GDM1 (cell line): ENCODE results near the gene SLC12A3.

Experiments used
- DNase-seq: peaks from one replicate; lab custom pipeline; 2025; lab: John Stamatoyannopoulos, UW

Gene SLC12A3

GRCh38 chr16:56889206-56889605 lies 24.2 kb downstream of the SLC12A3 start:
- no peak for DNase-seq

GRCh38 chr16:56891685-56892084 lies 26.7 kb downstream of the SLC12A3 start:
- no peak for DNase-seq

DNA sequence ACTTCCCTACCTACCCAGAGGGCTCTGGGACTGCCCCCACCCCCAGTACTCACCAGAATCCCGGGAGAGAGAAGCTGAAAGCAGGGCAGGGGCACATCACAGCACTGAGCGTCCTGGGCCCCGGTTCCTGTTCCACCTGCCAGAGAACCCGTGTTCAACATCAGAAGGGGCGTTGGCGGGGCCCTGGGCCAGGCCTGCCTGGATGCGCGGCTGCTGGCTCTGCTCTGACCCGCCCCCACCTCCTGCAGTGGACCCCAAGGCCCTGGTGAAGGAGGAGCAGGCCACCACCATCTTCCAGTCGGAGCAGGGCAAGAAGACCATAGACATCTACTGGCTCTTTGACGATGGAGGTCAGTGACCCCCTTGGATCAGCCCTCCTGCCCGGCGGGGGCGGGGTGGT lies 27.7 kb downstream of the SLC12A3 start:
- no peak for DNase-seq

- DNase-seq, result no peak
Measured at GRCh38 chr16:56894331-56894917, 29.4 kb downstream of the SLC12A3 start.

DNA sequence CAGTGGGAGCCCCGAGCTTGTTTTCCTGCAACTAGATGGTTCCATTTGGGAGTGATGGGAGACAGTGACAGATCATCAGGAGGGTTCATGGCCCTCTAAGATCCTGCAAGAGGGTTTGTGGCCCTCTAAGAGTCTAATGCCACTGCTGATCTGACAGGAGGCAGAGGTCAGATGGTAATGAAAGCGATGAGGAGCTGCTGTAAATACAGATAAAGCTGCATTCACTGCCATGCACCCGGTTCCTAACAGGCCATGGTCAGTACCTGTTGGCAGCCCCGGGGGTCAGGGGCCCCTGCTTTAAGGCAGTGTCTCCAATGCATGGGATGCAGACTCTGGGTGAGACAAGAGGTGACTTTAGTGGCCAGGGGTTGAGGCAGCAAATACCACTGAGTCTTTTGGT lies 30.8 kb downstream of the SLC12A3 start:
- DNase-seq, result no peak

- DNase-seq, result no peak
Measured at GRCh38 chr16:56896244-56896643, 31.2 kb downstream of the SLC12A3 start.

DNA sequence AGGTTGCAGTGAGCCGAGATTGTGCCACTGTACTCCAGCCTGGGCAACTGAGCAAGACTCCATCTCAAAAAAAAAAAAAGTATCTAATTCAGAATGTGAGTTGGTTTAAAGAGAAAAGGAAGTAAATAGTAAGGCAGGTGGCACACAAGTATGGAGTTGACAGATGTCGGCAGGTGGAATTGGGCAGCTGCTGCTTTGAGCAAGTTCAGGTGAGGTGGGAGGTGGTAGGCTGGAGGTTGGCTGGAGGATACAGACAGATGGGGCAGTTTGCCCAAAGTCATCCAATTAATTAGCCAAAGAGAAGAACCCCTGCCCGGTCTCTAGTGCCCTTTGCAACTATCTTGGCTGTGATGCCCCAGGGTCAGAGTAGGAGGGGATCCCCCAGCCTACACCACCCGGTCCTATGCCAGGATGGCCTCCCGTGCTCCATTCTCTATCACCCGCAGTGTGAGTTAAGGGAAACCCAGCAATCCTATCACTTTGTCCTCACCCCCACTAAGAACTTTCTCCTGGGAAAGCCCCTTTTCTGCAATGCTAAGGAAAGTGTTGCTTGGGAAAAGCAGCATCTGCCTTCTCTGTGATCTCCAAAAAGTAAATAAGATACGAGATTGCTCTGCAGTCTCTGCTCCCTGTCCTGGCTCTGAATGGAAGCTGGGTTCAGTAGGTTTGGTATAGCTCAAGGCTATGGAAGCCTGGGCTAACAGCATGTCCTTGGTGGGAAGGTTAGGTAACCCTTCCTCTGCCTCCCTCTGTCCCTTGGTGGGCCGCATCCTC lies 32.2 kb downstream of the SLC12A3 start:
- no peak for DNase-seq

GRCh38 chr16:56898847-56899246 lies 33.8 kb downstream of the SLC12A3 start:
- DNase-seq, result no peak

- DNase-seq, result no peak
Measured at GRCh38 chr16:56903866-56904265, 38.9 kb downstream of the SLC12A3 start.

- no peak for DNase-seq
Measured at GRCh38 chr16:56907401-56907800, 42.4 kb downstream of the SLC12A3 start.

- DNase-seq, result no peak
Measured at GRCh38 chr16:56909527-56909979, 44.5 kb downstream of the SLC12A3 start.

DNA sequence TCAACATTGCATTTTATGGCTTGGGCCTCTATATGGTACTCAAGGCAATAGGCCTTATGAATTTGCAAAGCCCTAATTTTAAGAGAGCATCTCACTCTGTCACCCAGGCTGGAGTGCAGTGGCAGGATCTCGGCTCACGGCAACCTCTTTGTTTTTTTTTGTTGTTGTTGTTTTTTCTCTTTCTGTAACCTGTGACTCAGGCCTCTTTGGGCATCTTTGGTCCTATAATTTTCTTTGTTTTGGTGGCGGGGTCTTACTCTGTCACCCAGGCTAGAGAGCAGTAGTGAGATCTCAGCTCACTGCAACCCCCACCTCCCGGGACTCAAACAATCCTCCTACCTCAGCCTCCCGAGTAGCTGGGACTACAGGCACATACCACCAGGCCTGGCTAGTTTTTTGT lies 45.1 kb downstream of the SLC12A3 start:
- no peak for DNase-seq

DNA sequence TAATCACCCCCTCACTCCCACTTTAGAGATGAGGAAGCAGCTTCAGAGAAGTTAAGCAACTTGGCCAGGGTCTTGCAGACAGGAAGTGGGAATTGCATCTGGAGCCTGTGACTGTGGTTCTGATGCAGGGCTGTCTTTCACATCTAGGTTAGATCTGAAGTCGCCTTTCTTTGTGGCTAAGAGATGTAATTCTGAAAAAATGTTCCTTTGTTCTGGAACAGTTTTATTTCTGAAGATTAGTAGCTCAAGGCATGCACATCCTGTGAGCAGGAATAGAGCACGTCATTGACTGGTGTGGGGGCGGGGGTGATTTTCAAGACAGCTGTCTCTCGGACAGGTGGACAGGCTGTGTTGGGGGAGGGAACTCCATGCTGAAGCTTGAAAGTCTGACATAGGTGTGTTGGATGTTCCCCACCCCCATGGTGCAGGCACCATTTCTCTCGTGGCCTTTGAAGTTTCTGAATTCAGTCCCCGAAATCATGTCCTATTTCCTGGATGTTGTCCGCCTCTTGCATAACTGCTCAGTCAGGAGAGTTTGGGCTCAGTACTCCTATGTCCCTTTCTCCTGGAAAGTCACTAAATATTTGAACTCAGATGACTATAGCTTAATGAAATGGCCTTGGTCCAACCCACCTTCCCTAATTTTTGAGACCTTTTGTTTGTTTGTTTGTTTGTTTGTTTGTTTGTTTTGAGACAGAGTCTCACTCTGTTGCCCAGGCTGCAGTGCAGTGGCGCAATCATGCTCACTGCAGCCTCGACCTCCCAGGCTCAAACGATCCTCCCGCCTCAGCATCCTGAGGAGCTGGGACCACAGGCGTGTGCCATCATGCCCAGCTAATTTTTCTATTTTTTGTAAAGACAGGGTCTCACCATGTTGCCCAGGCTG lies 45.9 kb downstream of the SLC12A3 start:
- no peak for DNase-seq

DNA sequence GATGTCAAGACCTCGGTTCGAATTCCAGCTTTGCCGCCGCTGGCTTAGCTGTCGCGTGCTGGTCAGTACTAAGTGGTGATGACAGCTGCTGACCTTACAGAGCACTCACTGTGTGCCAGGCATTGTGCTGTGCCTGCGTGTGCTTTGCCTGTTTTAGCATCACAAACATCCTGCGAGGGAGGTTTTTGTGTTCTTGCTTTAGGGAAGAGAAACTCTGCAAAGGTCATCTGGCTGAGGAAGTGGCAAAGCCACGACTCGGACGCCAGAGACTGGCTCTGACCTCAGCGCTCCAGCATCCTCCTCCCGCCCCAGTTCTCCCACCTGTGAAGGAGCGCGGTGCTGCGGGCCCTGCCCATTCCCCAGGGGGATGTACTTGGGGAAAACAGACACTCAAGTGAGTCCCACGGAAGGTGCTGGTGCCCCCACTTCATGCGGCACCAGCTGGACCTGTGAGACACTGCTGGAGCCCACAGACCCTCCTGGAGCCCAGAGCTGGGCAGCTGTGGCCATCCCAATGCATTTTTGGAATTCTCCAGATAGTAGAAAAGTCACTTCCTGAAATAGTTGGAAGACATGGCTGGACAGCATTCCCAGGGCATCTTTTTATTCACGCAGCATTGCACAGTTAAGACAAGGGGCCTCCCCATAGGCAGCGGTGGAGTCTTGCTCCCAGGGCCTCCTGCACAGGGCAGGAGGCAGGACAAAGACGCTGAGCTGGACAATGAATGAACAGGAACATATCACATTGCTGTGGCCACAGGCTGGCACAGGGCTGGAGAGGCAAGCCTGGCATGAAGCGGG lies 47.0 kb downstream of the SLC12A3 start:
- no peak for DNase-seq

DNA sequence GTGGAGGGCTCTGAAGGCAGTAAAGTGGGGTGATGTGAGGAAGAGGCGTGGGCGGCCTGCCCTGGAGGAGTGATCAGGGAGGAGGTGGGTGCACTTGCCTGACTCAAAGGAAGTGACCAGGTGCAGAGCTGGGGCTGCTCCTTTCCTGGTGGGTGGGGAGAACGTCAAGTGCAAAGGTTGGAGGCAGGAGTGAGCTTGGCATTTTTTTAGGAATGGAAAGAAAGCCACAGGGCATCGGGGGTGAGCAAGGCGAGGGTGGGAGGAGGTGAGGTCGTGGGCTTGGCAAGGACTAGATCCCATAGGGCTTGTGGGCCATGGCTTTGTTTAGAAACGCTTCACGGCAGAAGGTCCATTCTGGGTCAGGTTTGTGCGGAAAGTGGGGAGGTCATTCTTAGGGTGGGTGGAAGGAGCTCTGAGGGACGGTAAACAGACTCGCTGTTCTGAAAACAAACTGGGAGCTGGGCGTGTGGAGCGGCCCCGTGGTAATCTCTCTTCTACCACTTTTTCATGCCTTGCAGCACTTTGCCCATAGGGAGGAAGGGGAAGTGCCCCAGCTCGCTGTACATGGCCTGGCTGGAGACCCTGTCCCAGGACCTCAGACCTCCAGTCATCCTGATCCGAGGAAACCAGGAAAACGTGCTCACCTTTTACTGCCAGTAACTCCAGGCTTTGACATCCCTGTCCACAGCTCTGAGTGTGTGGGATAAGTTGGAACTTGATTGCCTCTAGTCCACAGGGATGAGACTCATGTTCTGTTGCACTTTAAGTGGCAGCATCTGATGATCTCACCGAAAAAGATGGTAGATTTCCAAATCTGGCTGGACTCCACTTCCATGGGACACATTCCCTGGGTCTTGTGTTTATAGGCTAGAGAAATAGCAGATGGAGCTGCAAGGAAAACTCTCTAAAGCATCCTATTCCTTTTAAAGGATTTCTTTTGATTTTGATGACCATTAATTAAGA lies 48.0 kb downstream of the SLC12A3 start:
- DNase-seq, result no peak

DNA sequence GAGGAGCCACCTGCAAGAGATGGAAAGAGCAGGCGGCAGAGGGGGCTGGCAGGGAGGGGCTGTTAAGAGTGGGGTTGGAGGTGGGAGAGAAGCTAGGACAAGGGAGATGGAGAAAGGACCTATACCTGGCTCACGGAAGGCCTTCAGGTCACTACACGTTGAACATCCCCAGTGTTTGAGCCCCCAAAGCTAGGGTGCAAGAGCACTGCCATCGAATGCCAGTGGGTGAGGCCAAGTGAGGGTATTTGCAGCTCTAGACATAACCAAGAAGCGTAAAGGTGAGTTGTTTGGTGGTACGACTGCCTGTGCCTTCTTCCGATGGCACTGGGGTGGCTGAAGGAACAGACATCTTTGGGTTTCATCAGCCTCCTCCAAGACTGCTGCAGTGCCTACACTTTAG lies 49.9 kb downstream of the SLC12A3 start:
- no peak for DNase-seq

DNA sequence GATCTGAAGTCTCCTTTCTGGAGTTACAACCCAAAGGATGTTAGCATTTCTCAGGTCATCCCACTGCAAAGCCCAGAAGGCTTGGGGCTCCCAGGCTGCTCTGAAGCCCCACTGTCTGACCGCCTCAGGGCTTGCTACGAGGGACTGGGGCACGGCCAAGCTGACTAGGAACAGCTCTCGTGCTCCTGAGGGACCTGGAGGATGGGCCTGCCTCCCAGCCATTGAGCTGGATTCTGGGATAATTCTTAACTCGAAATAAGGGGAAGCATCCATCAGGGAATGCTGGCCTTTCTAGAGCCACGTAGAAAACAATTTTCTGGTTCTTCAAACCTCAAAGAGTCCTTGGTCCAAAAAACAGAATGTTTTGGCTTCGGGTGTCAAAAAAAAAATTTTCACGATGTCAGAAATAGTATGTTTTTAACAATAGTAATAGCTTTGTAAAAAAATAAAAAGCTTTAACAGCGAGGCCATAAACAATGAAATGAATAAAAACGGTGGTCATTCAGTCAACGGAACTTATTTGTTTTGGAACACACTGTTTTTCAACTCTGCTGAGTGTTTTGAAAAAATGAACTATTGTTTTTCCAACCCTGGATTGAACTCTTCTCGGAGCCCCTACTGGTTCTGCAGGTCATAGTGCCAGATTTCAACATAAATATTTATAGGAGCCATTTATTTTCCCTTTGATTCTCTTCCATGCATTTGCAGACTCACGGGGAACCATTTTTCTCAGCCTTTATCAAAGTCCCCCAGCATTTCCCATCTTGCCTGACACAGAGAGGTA lies 50.5 kb downstream of the SLC12A3 start:
- no peak for DNase-seq

DNA sequence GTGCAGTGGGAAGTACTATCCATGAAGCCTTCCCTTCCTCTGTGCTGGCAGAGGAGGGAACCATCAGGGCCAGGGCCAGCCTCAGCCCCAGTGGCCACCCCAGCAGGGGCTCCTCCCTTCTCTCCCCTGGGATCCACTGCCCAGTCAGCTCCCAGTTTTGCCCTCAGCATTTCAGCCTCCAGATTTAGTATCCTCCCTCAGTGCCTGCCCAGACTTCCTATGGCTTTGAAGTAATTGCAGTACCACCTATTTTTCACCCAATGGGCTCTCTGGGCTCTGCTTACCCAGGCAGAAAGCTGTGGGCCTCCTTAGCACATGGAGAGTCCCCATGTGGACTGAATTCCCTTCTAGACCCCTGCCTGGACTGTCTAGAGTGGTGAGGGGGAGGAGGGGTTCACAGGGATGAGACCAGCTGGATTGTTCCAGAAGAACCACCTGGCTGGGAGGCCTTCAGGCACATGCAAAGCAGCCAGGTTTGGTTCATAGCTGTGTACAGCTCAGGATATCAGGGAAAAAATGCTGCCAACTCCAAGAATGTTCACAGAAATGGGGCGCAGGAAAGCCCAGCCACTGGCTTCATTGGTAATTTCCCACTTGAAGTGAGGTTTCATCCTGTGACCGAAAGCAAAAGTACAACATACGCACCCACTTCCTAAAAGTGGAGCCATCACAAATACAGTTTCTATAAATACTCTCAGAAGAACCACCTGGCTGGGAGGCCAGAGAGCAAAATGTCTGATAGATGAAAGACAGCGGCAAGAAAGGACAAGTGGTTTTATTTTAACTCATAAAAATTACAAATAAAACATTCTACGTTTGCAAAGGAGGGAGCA lies 51.8 kb downstream of the SLC12A3 start:
- DNase-seq, result no peak

DNA sequence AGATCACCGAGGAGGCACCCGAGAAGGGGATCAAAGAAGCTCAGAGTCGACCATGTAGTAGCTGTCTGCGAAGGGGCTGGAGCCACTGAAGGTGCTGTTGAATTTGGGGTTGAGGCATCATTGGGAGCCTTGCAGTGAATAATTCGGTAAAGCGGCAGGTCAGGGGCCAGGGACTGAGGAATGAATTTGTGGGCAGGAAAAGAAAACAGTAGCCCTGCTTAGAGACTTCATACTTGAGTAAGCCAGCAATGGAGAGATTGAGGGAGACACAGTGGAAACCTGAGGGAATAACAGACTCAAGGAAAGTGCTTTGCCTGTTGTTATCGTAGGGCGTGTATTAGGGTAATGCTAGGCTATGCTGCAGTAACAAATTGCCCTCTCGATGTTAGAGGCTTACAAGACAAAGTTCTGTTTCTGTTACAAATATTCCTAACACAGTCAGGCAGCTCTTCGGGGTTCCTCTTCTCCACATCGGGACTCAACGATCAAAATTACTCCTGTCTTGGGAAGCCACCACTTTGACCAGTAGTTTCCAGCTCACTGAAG lies 53.5 kb downstream of the SLC12A3 start:
- no peak for DNase-seq
